Endothelial cell of umbilical vein (primary cell): Measurements from ENCODE around the gene CNOT4. TPM values are rescaled to one million over a fixed set of nuclear protein-coding genes. Genes with fewer than 3 reads are reported as not detected.

Experiments
- BruUV-seq: library from RNA; stranded (reverse); fragments of 400-500 nt; replicated peaks from 2 replicates; lab custom pipeline; 2021; lab: Mats Ljungman, UMichigan
- CTCF ChIA-PET: fragments of 300-600, 350-600 bp; sonication (Branson Sonifier 250); formaldehyde crosslinking; loops from one replicate; lab custom pipeline; 2021; ENCODE audit warnings: antibody characterized with exemption, inconsistent platforms; lab: Charles Lee
- POLR2A ChIA-PET: fragments of 300-600, 350-600 bp; sonication (Branson Sonifier 250); formaldehyde crosslinking; loops from one replicate; lab custom pipeline; 2021; ENCODE audit warnings: antibody characterized with exemption, inconsistent platforms; lab: Charles Lee
- DNase-seq: peaks from one replicate; pipeline ENCODE4 v3.0.0-alpha.2; 2011; ENCODE audit warnings: low read depth, low spot score
- FAIRE-seq: peaks from 2 replicates; lab custom pipeline; 2011; peaks lifted over from hg19 to GRCh38; lab: Jason Lieb, UNC
- H2AFZ ChIP-seq: 2 replicates; pipeline ENCODE4 v1.6.0; 2012; ENCODE audit warnings: low read depth, low read length, control low read depth, inconsistent platforms
- H3K27ac ChIP-seq: 2 replicates; pipeline ENCODE4 v1.5.1; 2011; ENCODE audit warnings: low read depth, mild to moderate bottlenecking, control low read depth, low read length, moderate library complexity; ENCODE audit not compliant: insufficient read depth
- H3K27me3 ChIP-seq, 2 experiments: 2 replicates each; pipeline versions ENCODE4 v1.6.0 to v1.6.1; 2011; ENCODE audit warnings: low read length in 2 of 2, mixed read lengths in 1 of 2; ENCODE audit not compliant: control insufficient read depth in 2 of 2, insufficient read depth in 2 of 2
- H3K36me3 ChIP-seq, 2 experiments: 2 replicates in 1 of 2; 3 replicates in 1 of 2; pipeline ENCODE4 v1.5.1; 2011; ENCODE audit warnings: low read length in 2 of 2, mild to moderate bottlenecking in 1 of 2, moderate library complexity in 1 of 2; ENCODE audit not compliant: control insufficient read depth in 2 of 2, insufficient read depth in 2 of 2; ENCODE audit errors: extremely low read depth in 1 of 2
- H3K4me1 ChIP-seq: 3 replicates; pipeline ENCODE4 v1.5.1; 2011; ENCODE audit warnings: mild to moderate bottlenecking, low read length; ENCODE audit not compliant: control insufficient read depth, insufficient read depth; ENCODE audit errors: extremely low read depth
- H3K4me2 ChIP-seq: 2 replicates; pipeline ENCODE4 v1.6.1; 2011; ENCODE audit warnings: low read length, control low read depth, mixed read lengths; ENCODE audit not compliant: insufficient read depth
- H3K4me3 ChIP-seq, 3 experiments: fragments of 200-600 bp in 1 of 3; sonication (generic), shearing (Covaris generic) in 1 of 3; replicated peaks in 1 of 3; 2 replicates each; pipeline ENCODE4 v1.5.1; 2011 to 2016; ENCODE audit warnings: control low read depth in 3 of 3, low read length in 3 of 3, mild to moderate bottlenecking in 2 of 3, inconsistent platforms in 1 of 3, low read depth in 1 of 3, moderate library complexity in 1 of 3; ENCODE audit not compliant: insufficient read depth in 1 of 3
- H3K79me2 ChIP-seq: 2 replicates; pipeline ENCODE4 v1.6.0; 2012; ENCODE audit warnings: low read length, inconsistent platforms; ENCODE audit not compliant: control insufficient read depth, insufficient read depth
- H3K9ac ChIP-seq: replicated peaks from 2 replicates; pipeline ENCODE3; 2011; ENCODE audit warnings: low read length, control low read depth; ENCODE audit not compliant: insufficient read depth; ENCODE audit errors: extremely low read depth
- H3K9me1 ChIP-seq: replicated peaks from 3 replicates; pipeline ENCODE4 v1.6.0; 2011; ENCODE audit warnings: mild to moderate bottlenecking, low read length; ENCODE audit not compliant: control insufficient read depth, insufficient read depth; ENCODE audit errors: extremely low read depth
- H3K9me3 ChIP-seq: replicated peaks from 2 replicates; pipeline ENCODE4 v1.5.1; 2012; ENCODE audit warnings: low read length, inconsistent platforms; ENCODE audit not compliant: control insufficient read depth, insufficient read depth
- H4K20me1 ChIP-seq: replicated peaks from 2 replicates; pipeline ENCODE3; 2011; ENCODE audit warnings: mild to moderate bottlenecking, low read length; ENCODE audit not compliant: control insufficient read depth, insufficient read depth; ENCODE audit errors: extremely low read depth
- CTCF ChIP-seq, 2 donors: IDR thresholded peaks; 1 replicate in 1 of 2; 2 replicates in 1 of 2; pipeline ENCODE4 v1.5.1; 2011; ENCODE audit warnings: low read length in 2 of 2, mild to moderate bottlenecking in 2 of 2, moderate library complexity in 2 of 2, control low read depth in 1 of 2, inconsistent platforms in 1 of 2, low read depth in 1 of 2; ENCODE audit not compliant: insufficient read depth in 1 of 2; ENCODE audit errors: extremely low read depth in 1 of 2
- EZH2 ChIP-seq: IDR thresholded peaks from 2 replicates; pipeline ENCODE4 v1.6.1; 2012; ENCODE audit warnings: borderline replicate concordance, low read depth, mild to moderate bottlenecking, moderate library complexity, low read length, inconsistent platforms; ENCODE audit not compliant: severe bottlenecking
- FOS ChIP-seq: IDR thresholded peaks from 2 replicates; pipeline ENCODE4 v1.6.1; 2011; ENCODE audit warnings: mild to moderate bottlenecking, low read length, moderate library complexity, borderline replicate concordance; ENCODE audit not compliant: insufficient read depth
- GATA2 ChIP-seq: IDR thresholded peaks from 2 replicates; pipeline ENCODE4 v1.7.0; 2011; ENCODE audit warnings: low read depth, mild to moderate bottlenecking, moderate library complexity, mixed read lengths, low read length; ENCODE audit not compliant: insufficient read length, insufficient read depth
- JUN ChIP-seq: IDR thresholded peaks from 2 replicates; pipeline ENCODE4 v1.6.1; 2011; ENCODE audit warnings: borderline replicate concordance, low read depth; ENCODE audit not compliant: insufficient read length, insufficient read depth
- MAX ChIP-seq: IDR thresholded peaks from 2 replicates; pipeline ENCODE4 v1.6.1; 2011; ENCODE audit not compliant: insufficient read depth, insufficient read length
- MYC ChIP-seq: IDR thresholded peaks from one replicate; pipeline ENCODE4 v1.6.1; 2011; ENCODE audit warnings: mild to moderate bottlenecking, low read depth, low read length
- POLR2A ChIP-seq: IDR thresholded peaks from 2 replicates; pipeline ENCODE4 v1.6.1; 2012; ENCODE audit warnings: low read depth, mild to moderate bottlenecking, control low read depth, low read length
- POLR2AphosphoS5 ChIP-seq: IDR thresholded peaks from 2 replicates; pipeline ENCODE4 v1.6.1; 2012; ENCODE audit warnings: low read depth, mild to moderate bottlenecking, control low read depth, low read length, moderate library complexity; ENCODE audit not compliant: insufficient read depth
- dilution Hi-C: fragments of 300-500 bp; cut with MboI; formaldehyde crosslinking; loops from one replicate; pipeline ENCODE4 v1.15.0; 2019; ENCODE audit warnings: low sequenced_read_pairs; ENCODE audit not compliant: extremely low pct_ligation_motif_present
- intact Hi-C: fragments of 100-400 bp; cut with micrococcal nuclease; formaldehyde crosslinking; loops from one replicate; pipeline ENCODE4 v1.10.0; 2022
- polyA plus RNA-seq, 4 experiments: library from polyadenylated mRNA; depleted of rRNA in 3 of 4; stranded (reverse) in 3 of 4; unstranded in 1 of 4; fragments of >200 nt; gene quantifications; 2 replicates each; pipeline versions ENCODE4 v1.2.1 to v1.2.3, GENCODE V29; 2011 to 2012; ENCODE audit warnings: missing spikeins in 1 of 4
- total RNA-seq: library from RNA; stranded (reverse); gene quantifications from 2 replicates; pipeline ENCODE4 v1.2.3, GENCODE V29; 2021

CNOT4 gene
- total and polyA plus RNA-seq, 2 donors (not counting 3 experiments of a cell fraction or from before 2014, with no cell fraction given) = 10.3 to 21.7 TPM

- ChIA-PET CTCF (no interaction called here), POLR2A (no interaction called here)
- no peak overlapping the region for H3K4me2 ChIP-seq
- H4K20me1 ChIP-seq = no peaks in the 10 kb centered on the region
- H3K4me1 ChIP-seq = no peaks in the 10 kb centered on the region
- DNase-seq (no peak), FAIRE-seq (no peak)
- H3K79me2 ChIP-seq = peaks cover 48% of the 10 kb centered on the region
- no peaks in the 10 kb centered on the region for H3K27me3 ChIP-seq
- H3K36me3 ChIP-seq = no peaks in the 10 kb centered on the region
- H3K4me3 ChIP-seq = no peak overlapping the region
- H2AFZ ChIP-seq = no peak overlapping the region
- intact Hi-C loops = no loop called here
- no TSS peak for BruUV-seq
- no peak for TF ChIP-seq FOS
- TF ChIP-seq MYC = no peak
- TF ChIP-seq CTCF (IDR thresholded peaks at IDR 0.05; ENCODE audit: extremely low read depth in 1 of 2, insufficient read depth in 1 of 2, low read depth in 1 of 2, low read length in 2 of 2) = no peak
- no peak for TF ChIP-seq MAX
- no peak for TF ChIP-seq GATA2
- no peak for TF ChIP-seq JUN
- TF ChIP-seq POLR2A = no peak
- TF ChIP-seq EZH2 = no peak
- TF ChIP-seq POLR2AphosphoS5 = no peak
- H3K9me3 ChIP-seq = no peaks in the 10 kb centered on the region
- no peaks in the 10 kb centered on the region for H3K9me1 ChIP-seq
- no peak overlapping the region for H3K9ac ChIP-seq
- no peak overlapping the region for H3K27ac ChIP-seq
- dilution Hi-C loops = no loop called here
These were observed 43.3 kb downstream of the CNOT4 start for GRCh38 chr7:135466442-135467206.
